ENCODE results near the gene MCUB.

MCUB gene

GRCh38 chr4:109722357-109722756 is 162.3 kb downstream of the MCUB start:
- in situ Hi-C loops (cut with HindIII; ENCODE audit: low sequenced_read_pairs) = no loop called here

GRCh38 chr4:109723110-109723509 is 163.1 kb downstream of the MCUB start:
- in situ Hi-C loops (cut with HindIII; ENCODE audit: low sequenced_read_pairs) = no loop called here

- in situ Hi-C loops (cut with HindIII; ENCODE audit: low sequenced_read_pairs) = no loop called here
These were observed 168.3 kb downstream of the MCUB start for GRCh38 chr4:109728385-109728784.

DNA sequence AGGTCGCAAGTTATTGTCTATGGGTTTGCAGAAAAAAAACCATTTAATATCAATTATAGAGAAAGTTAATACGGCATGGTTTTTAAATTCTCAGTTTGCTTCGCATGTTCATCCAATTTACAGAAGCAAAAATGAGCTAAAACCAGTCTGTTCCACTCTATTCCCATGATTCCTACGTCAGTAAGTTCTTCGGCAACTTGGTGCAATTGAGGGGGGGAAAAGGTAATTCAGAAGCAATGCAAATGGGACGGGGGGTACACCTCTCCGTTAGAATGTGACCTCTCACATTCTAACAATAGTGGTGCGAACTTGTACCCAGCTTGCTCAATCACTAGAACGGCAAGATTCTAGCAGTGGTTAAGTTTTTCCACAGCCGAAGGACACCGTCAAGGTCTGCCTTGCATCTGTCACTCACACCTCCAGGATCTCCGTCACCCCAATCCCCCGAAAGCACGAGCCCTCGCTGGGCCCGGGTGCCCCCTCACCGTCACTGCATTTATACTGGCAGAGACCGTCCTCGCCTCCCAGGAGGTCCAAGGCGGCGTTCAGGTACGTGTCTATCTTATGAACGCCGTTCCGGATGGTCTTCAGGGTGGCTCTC is 169.2 kb downstream of the MCUB start:
- in situ Hi-C loops (cut with HindIII; ENCODE audit: low sequenced_read_pairs) = no loop called here

- in situ Hi-C loops (cut with HindIII; ENCODE audit: low sequenced_read_pairs) = no loop called here
These were observed 169.9 kb downstream of the MCUB start, which contains the start of gene PLA2G12A for GRCh38 chr4:109729718-109730618. PLA2G12A (minus strand) TSS chr4:109730070; CDS start chr4:109729809, 261 bp downstream.

DNA sequence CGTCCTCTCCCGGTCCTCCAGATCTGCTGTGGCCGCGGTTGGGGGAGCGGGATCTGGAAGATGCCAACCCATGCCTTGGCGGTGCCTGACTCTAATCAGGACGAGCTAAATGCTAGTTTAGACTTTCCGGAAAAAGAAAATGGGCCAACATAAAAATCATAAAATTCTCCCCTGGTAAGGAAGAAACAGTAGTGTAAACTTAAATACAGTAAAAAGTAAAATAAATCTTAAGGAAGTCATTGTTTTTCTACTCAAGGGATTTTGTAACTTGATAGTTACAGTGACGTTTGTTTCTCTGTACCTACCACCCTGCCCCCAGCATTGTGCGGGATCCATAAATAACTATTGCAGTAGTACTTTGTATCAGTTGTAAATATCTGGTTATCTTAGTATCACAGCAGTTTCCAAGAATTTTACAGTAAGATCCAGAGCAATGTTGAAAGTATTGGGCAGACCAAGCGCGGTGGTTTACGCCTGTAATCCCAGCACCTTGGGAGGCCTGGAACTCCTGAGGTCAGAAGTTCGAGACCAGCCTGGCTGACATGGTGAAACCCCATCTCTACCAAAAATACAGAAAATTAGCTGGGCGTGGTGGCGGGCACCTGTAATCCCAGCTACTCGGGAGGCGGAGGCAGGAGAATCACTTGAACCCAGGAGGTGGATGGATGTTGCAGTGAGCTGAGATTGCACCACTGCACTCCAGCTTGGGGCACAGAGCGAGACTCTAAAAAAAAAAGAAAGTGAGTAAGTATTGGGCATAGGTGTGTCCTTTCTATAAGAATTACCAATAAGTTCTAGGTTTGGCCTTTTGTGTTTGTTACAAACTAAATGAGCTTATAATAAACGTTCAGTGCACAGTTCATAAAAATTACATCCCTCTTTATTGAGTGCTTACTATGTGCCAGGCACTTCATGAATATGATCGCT is 170.8 kb downstream of the MCUB start:
- in situ Hi-C loops (cut with HindIII; ENCODE audit: low sequenced_read_pairs) = no loop called here

GRCh38 chr4:109733728-109734127 is 173.7 kb downstream of the MCUB start:
- in situ Hi-C loops (cut with HindIII; ENCODE audit: low sequenced_read_pairs) = no loop called here

GRCh38 chr4:109735566-109736365 is 175.7 kb downstream of the MCUB start:
- in situ Hi-C loops (cut with HindIII; ENCODE audit: low sequenced_read_pairs) = no loop called here
